Colonic mucosa (tissue), 4 donors: ENCODE results near the gene GDF7. TPM values are rescaled to one million over a fixed set of nuclear protein-coding genes. Genes with fewer than 3 reads are reported as not detected.
A peak's percentile ranks its signal among the peaks of the same experiment; 100 is the strongest.

Experiments used
- DNase-seq: peaks from one replicate; pipeline ENCODE4 v3.0.0-alpha.2; 2020
- H3K27ac ChIP-seq: fragments of 200-600 bp; one replicate; pipeline ENCODE4 v1.8.0; 2021
- H3K27me3 ChIP-seq: fragments of 200-600 bp; one replicate; pipeline ENCODE4 v1.8.0; 2021
- H3K36me3 ChIP-seq: fragments of 200-600 bp; one replicate; pipeline ENCODE4 v1.8.0; 2021
- H3K4me1 ChIP-seq: fragments of 200-600 bp; one replicate; pipeline ENCODE4 v1.8.0; 2021; ENCODE audit warnings: mild to moderate bottlenecking
- H3K4me3 ChIP-seq: fragments of 200-600 bp; one replicate; pipeline ENCODE4 v1.8.0; 2021
- H3K9ac ChIP-seq, 2 donors: one replicate each; pipeline ENCODE4 v1.7.0; 2013; ENCODE audit warnings: control low read depth in 2 of 2, low read depth in 2 of 2, low read length in 2 of 2
- H3K9me3 ChIP-seq: fragments of 200-600 bp; one replicate; pipeline ENCODE4 v1.8.0; 2021
- intact Hi-C: fragments of 100-400 bp; cut with DNase I; formaldehyde crosslinking; loops from one replicate; pipeline ENCODE4 v1.14.1; 2022
- total RNA-seq, 2 donors: library from RNA; stranded (reverse); fragmentation: NEBNext Ultra II Directional in 1 of 2; extraction: Animal tissue kit (Norgen Biotek cat#: 25700) in 1 of 2; gene quantifications; one replicate each; pipeline ENCODE4 v1.2.1, GENCODE V29; 2021
- TF ChIP-seq, protein P1 (sequence below): fragments of 200-600 bp; IDR thresholded peaks from one replicate; pipeline ENCODE4 v1.8.0; 2022; ENCODE audit warnings: antibody characterized with exemption, mild to moderate bottlenecking
- donor health status: healthy.
- donor health status: DM: no; HTN: no; CAD: no.
- donor health status: DM: no; HTN: no; CAD: no.

Gene GDF7
- total RNA-seq, 2 donors from 2014 or later: 0.05 to 0.11 TPM

- no peaks in the 10 kb centered on the region for H3K27me3 ChIP-seq
- H3K27ac ChIP-seq: no peak overlapping the region
- H3K36me3 ChIP-seq: no peaks in the 10 kb centered on the region
- H3K4me3 ChIP-seq: no peak overlapping the region
- intact Hi-C loops: no loop called here
- H3K9ac ChIP-seq: no peak overlapping the region
- DNase-seq: no peak
- peaks cover 10% of the 10 kb centered on the region for H3K4me1 ChIP-seq
- TF ChIP-seq, protein P1, sequence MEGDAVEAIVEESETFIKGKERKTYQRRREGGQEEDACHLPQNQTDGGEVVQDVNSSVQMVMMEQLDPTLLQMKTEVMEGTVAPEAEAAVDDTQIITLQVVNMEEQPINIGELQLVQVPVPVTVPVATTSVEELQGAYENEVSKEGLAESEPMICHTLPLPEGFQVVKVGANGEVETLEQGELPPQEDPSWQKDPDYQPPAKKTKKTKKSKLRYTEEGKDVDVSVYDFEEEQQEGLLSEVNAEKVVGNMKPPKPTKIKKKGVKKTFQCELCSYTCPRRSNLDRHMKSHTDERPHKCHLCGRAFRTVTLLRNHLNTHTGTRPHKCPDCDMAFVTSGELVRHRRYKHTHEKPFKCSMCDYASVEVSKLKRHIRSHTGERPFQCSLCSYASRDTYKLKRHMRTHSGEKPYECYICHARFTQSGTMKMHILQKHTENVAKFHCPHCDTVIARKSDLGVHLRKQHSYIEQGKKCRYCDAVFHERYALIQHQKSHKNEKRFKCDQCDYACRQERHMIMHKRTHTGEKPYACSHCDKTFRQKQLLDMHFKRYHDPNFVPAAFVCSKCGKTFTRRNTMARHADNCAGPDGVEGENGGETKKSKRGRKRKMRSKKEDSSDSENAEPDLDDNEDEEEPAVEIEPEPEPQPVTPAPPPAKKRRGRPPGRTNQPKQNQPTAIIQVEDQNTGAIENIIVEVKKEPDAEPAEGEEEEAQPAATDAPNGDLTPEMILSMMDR: no peak
- no peaks in the 10 kb centered on the region for H3K9me3 ChIP-seq
Observed at GRCh38 chr2:20647738-20648137, 19.2 kb upstream of the GDF7 start.

GRCh38 chr2:20648206-20648605 lies 18.7 kb upstream of the GDF7 start:
- Histone ChIP-seq H3K4me3 (no peak overlapping the region), H3K27me3 (no peaks in the 10 kb centered on the region), H3K4me1 (peaks cover 10% of the 10 kb centered on the region), H3K36me3 (no peaks in the 10 kb centered on the region), H3K9me3 (no peaks in the 10 kb centered on the region), H3K9ac (no peak overlapping the region), H3K27ac (no peak overlapping the region)
- intact Hi-C loops: no loop called here
- TF ChIP-seq, protein P1: no peak
- DNase-seq: no peak

DNA sequence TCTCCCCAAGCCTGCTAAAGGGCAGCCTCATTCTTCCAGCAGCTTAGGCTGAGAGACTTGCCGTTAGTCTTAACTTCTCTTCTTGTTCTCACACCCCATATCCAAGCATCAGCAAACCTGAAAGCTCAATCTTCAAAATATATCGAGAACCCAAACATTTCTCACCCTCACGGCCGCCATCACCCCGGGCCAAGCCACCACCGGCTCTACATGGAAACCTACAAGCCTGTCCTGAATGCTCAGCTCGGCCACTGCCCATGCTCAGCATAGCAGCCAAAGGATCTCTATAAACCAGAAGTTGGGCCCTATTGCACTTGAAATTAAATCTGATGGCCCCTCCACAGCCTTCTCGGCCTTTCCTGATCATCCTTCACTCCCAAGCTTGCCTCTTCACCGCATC lies 18.1 kb upstream of the GDF7 start:
- Histone ChIP-seq H3K4me3 (no peak overlapping the region), H3K27ac (no peak overlapping the region)

GRCh38 chr2:20649576-20649975 lies 17.4 kb upstream of the GDF7 start:
- Histone ChIP-seq H3K27me3 (no peaks in the 10 kb centered on the region), H3K27ac (no peak overlapping the region), H3K9ac (peak overlapping the region in 1 of 2 donors; percentile 95), H3K36me3 (no peaks in the 10 kb centered on the region), H3K4me1 (peaks cover 10% of the 10 kb centered on the region), H3K9me3 (no peaks in the 10 kb centered on the region), H3K4me3 (peak overlapping the region; percentile 77)
- no peak for DNase-seq
- TF ChIP-seq, protein P1: no peak
- intact Hi-C loops: no loop called here

More for the DNA sequence above, 18.1 kb upstream of the GDF7 start:
- no peaks in the 10 kb centered on the region for H3K36me3 ChIP-seq
- no peak overlapping the region for H3K9ac ChIP-seq
- intact Hi-C loops: no loop called here
- no peaks in the 10 kb centered on the region for H3K9me3 ChIP-seq
- H3K27me3 ChIP-seq: no peaks in the 10 kb centered on the region
- peaks cover 10% of the 10 kb centered on the region for H3K4me1 ChIP-seq
- TF ChIP-seq, protein P1: no peak
- no peak for DNase-seq

- no peak for DNase-seq
- H3K9me3 ChIP-seq: no peaks in the 10 kb centered on the region
- H3K4me3 ChIP-seq: peak overlapping the region; percentile 77
- H3K27me3 ChIP-seq: no peaks in the 10 kb centered on the region
- no peaks in the 10 kb centered on the region for H3K36me3 ChIP-seq
- TF ChIP-seq, protein P1: no peak
- intact Hi-C loops: no loop called here
- H3K27ac ChIP-seq: peak overlapping the region; percentile 78
- H3K4me1 ChIP-seq: peaks cover 10% of the 10 kb centered on the region
- peak overlapping the region; percentile 95 for H3K9ac ChIP-seq
Observed at GRCh38 chr2:20649976-20650375, 17.0 kb upstream of the GDF7 start.
